ENCODE results near the gene PIK3C2B.
"Not testable (repeated sequence)": the region's sequence is repeated elsewhere in the genome, so short reads cannot be mapped to it uniquely, and the experiment has no call there.

Gene PIK3C2B

DNA sequence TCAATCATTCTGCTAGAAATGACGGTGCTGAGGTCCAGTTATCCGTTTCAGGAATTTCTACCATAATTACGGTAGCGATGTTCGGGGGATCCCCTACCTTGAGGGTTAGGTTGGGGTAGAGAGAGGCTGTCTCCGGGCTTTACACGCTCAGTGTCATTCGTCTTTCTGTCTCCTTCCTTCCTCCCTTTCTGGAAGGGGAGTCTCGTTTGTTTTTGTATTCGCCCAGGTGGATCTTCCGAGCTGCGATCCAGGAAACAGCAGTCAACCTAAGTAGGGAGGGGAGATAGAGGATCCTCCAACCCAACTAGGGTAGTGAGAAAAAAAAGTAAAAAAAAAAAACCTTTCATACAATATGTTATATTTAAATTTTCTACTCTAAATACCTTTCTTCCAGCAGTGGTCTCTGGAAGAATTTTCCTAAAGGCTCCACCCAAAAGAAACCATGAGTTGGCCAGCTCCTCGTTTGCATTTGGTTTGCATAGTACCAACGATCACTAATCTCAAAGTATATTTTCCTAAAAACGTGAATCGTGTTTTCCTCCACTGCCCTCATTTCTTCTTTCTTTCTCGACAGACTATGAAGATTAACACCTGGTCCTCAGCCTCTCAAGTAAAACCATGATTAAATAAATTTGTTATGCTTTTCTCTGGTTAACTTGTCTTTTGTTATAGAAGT, 611 bp upstream of the PIK3C2B start:
- TF ChIP-seq, protein P1, sequence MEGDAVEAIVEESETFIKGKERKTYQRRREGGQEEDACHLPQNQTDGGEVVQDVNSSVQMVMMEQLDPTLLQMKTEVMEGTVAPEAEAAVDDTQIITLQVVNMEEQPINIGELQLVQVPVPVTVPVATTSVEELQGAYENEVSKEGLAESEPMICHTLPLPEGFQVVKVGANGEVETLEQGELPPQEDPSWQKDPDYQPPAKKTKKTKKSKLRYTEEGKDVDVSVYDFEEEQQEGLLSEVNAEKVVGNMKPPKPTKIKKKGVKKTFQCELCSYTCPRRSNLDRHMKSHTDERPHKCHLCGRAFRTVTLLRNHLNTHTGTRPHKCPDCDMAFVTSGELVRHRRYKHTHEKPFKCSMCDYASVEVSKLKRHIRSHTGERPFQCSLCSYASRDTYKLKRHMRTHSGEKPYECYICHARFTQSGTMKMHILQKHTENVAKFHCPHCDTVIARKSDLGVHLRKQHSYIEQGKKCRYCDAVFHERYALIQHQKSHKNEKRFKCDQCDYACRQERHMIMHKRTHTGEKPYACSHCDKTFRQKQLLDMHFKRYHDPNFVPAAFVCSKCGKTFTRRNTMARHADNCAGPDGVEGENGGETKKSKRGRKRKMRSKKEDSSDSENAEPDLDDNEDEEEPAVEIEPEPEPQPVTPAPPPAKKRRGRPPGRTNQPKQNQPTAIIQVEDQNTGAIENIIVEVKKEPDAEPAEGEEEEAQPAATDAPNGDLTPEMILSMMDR (conservative IDR thresholded peaks at IDR 0.05): no peak
- peak overlapping the region; percentile 94 for H3K27ac ChIP-seq

DNA sequence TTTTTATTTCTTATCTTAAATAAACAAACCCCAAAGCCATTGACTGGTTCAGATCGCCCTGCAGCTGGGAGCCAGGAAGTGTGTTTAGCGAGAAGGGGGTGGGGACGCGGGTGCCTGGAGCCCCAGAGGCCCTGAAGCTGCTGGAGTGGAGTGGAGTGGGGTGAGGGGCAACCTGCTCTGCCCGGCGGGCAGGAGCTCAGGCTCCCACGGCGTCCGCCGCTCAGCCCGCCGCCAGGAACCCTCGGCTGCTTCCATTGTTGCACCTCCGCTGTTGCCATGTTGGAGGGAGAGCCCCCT, 673 bp downstream of the PIK3C2B start:
- TF ChIP-seq, protein P1 (conservative IDR thresholded peaks at IDR 0.05): no peak
- peak overlapping the region; percentile 94 for H3K27ac ChIP-seq

DNA sequence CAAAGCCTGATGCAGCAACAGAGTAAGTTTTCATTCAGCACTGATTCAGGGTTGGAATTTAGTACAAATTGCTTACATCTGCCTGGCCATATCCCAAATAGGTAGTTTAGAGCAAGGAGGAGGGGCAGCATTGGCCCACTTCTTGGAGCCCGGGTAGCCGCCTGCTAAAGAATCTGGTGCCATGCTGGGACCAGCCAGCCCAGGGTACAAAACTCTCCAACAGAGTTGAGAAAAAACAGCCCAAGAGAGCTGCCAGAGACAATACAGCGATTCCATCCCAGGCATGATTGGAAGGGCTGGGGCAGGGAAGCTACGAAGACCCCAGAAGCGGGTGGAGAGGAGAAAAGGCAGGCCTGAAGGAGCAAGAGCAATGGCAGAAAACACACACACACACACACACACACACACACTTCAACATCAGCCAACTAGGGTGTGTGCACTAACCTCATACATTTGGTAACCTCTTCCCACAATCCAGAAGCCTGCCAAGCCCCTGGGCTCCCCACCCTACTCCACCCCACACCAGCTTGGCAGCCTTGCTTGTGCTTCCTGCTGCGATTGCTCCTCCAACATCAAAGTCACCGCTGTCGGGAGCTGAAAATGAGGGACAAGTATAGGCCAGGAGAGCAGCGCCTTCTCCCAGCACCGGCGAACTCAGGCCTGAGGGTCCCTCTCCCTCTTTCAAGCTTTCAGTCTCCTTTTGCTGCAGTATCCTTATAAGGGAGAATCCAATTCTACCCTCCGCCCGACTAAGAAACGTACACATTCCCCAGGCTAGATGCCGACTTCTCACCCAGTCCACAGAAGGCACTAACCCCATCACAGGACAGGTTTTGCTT, 1.2 kb downstream of the PIK3C2B start:
- H3K27ac ChIP-seq: peak overlapping the region; percentile 94
- TF ChIP-seq, protein P1 (conservative IDR thresholded peaks at IDR 0.05): no peak

DNA sequence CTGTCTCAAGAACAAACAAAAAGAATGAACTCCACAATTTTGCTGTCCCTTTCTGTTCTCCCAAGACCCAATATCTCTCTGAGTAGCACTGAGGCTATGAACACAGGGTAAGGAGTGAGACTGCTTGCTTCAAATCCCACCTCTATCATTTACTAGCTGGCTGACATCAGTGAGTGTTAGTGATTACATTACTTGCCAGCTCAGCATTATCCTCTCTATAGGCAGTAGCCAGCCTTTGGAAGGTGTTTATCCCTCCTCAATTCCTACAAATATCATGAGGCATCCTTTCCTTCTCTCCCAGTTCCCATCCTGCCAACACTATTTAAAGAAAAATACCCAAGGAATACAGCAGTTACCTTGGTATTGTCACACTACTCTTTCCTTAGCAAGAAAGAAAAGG, 3.0 kb downstream of the PIK3C2B start:
- TF ChIP-seq, protein P1 (conservative IDR thresholded peaks at IDR 0.05): no peak
- peak overlapping the region; percentile 94; the same call in 1 of the 2 replicates for H3K27ac ChIP-seq

DNA sequence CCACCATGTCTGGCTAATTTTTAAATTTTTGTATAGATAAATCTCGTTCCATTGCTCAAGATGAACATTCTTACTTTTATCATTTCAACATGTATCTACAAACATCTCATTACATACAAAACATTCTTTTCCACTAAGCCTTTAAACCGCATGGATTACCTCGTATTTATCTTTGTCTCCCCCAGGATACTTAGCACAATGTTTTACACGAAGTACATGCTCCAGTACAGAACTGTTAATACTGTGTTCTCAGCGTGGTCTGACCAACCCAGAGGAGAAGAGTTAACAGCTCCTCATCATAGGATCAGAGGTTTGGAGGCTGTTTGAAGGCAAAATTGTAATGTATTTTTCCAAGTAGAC, 7.4 kb downstream of the PIK3C2B start:
- TF ChIP-seq, protein P1 (conservative IDR thresholded peaks at IDR 0.05): no peak
- H3K27ac ChIP-seq: no peak overlapping the region

DNA sequence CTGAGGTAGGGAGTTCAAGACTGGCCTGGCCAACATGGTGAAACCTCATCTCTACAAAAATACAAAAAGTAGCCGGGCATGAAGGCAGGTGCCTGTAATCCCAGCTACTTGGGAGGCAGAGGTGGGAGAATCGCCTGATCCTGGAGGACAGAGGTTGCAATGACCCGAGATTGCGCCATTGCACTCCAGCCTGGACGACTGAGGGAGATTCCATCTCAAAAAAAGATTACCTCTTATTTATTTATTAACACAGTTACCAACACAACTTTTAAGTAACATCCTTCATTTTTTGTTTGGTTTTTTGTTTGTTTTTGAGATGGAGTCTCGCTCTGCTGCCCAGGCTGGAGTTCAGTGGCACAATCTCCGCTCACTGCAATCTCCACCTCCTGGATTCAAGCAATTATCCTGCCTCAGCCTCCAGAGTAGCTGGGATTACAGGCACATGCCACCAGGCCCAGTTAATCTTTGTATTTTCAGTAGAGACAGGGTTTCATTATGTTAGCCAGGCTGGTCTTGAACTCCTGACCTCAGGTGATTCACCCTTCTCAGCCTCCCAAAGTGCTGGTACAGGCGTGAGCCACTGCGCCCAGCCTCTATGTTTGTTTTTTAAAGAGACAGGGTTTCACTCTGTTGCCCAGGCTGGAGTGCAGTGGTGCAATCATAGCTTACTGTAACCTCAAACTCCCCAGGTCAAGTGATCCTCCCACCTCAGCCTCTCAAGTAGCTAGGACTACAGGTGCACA, 7.9 kb downstream of the PIK3C2B start:
- not testable (repeated sequence) for H3K27ac ChIP-seq

DNA sequence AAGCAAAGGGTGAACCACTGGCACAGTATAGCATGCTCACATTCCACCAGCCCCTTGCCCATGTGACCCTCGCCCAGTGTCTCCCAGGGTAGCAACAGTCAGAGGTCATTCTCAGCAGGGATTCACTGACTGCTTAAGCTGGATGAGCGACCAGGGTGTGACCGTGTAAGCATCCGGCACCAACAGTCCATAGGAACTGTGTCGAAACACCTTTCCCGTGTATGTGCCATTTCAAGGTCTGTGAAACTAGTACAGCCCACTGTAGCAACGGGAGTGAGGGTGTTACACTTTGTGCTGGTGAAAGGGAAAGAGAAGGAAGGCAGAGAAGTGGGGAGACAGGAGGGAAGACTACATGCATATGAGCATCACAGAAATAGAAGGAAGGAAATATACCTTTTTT, 10.8 kb downstream of the PIK3C2B start:
- H3K27ac ChIP-seq: no peak overlapping the region
- TF ChIP-seq, protein P1 (conservative IDR thresholded peaks at IDR 0.05): no peak
